ENCODE results near the gene PRTG. TPM values are rescaled to one million over a fixed set of nuclear protein-coding genes. Genes with fewer than 3 reads are reported as not detected.

Gene PRTG
- total and polyA plus RNA-seq, 2 of the 13 experiments (the other 11 are each of a cell fraction or from before 2014, with no cell fraction given), result 13.2 to 22.3 TPM

GRCh38 chr15:55742927-55743728 is at the start of gene PRTG (continued):
- TF ChIP-seq ZHX1 (CRISPR knock-in tag; IDR thresholded peaks at IDR 0.05; ENCODE audit: low read depth), result 0 out of 2 replicates have a peak, but pooled peaks have one; percentile 57
- no peak for TF ChIP-seq GATA4 (IDR thresholded peaks at IDR 0.05; ENCODE audit: borderline replicate concordance, low read depth)
- no peak for TF ChIP-seq ZNF276 (CRISPR knock-in tag; IDR thresholded peaks at IDR 0.05; ENCODE audit: low read depth)
- TF ChIP-seq ZNF678 (CRISPR knock-in tag; IDR thresholded peaks at IDR 0.05), result 0 out of 2 replicates have a peak, but pooled peaks have one; percentile 15
- no peak for TF ChIP-seq SSRP1 (CRISPR knock-in tag; IDR thresholded peaks at IDR 0.05)
- no peak for TF ChIP-seq CSRNP2 (CRISPR knock-in tag; conservative IDR thresholded peaks at IDR 0.05; ENCODE audit: low read depth)
- no peak; the same call in 1 of the 2 replicates for TF ChIP-seq ZMAT3 (CRISPR knock-in tag; conservative IDR thresholded peaks at IDR 0.05)
- TF ChIP-seq ZBTB26 (CRISPR knock-in tag; IDR thresholded peaks at IDR 0.05; ENCODE audit: borderline replicate concordance), result 0 out of 2 replicates have a peak, but pooled peaks have one; percentile 26
- TF ChIP-seq FOXA3 (CRISPR knock-in tag; IDR thresholded peaks at IDR 0.05), result peak; percentile 32; the same call in 1 of the 2 replicates
- TF ChIP-seq SALL1 (CRISPR knock-in tag; IDR thresholded peaks at IDR 0.05), result peak; percentile 60; the same call in 1 of the 2 replicates
- TF ChIP-seq ZNF557 (CRISPR knock-in tag; IDR thresholded peaks at IDR 0.05), result no peak
- TF ChIP-seq DBP (CRISPR knock-in tag; IDR thresholded peaks at IDR 0.05; ENCODE audit: not compliant biosample characterization), result no peak
- no peak for TF ChIP-seq MAFK (conservative IDR thresholded peaks at IDR 0.05 in 1 of 2, IDR thresholded peaks at IDR 0.05 in 1 of 2; ENCODE audit: low read length in 2 of 2)
- TF ChIP-seq HMGXB3 (CRISPR knock-in tag; IDR thresholded peaks at IDR 0.05; ENCODE audit: borderline replicate concordance), result no peak

All from HepG2 (cell line).